HG03064 (cell line): ENCODE measurements around the gene CTSH.
"Not testable (repeated sequence)": the region's sequence is repeated elsewhere in the genome, so short reads cannot be mapped to it uniquely, and the experiment has no call there.

Source experiments
- ATAC-seq: cut with Tn5 transposase; IDR thresholded peaks from one replicate; pipeline ENCODE4 v1.9.1; 2021; ENCODE audit warnings: low read depth; ENCODE audit not compliant: unreplicated experiment

CTSH gene

GRCh38 chr15:78898540-78898939, 46.3 kb downstream of the CTSH start:
- no peak for ATAC-seq

GRCh38 chr15:78895471-78895870, 49.4 kb downstream of the CTSH start:
- ATAC-seq, result no peak

DNA sequence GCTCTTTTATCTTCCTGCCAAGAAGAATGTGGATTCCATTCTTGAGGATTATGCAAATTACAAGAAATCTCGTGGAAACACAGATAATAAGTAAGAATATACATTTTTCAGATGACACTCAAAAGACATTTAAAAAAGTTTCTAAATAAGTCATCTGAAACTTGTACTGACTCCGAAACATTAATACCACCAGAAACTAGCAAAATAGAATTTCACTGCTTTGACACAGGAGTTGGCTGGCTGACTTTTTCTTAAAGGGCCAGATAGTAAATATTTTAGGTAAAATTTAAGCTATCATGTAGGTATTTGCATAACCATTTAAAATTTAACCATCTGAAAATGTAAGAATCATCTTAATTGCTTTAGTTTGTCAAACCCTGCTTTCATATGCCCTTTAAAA, 51.3 kb downstream of the CTSH start:
- ATAC-seq, result no peak

GRCh38 chr15:78889000-78889399, 55.8 kb downstream of the CTSH start:
- ATAC-seq, result no peak

DNA sequence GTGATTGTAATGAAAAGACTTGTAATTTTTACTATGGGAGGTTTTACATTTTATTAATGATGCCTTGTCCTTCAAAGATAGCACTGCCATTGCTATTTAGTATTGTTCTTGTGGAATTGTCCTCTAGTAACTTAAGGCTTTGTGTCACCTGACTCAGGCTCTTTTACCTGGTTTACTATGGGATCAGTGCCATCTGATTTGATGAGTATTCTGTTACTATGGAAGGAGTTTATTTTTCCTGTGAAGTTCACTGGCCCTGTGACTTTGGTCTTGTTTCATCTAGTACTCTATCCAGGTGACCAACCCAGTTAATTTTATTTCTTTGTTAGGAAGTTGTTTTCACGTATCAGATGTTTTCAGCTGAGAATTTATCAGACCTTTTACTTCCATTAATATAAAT, 63.2 kb downstream of the CTSH start:
- no peak for ATAC-seq

DNA sequence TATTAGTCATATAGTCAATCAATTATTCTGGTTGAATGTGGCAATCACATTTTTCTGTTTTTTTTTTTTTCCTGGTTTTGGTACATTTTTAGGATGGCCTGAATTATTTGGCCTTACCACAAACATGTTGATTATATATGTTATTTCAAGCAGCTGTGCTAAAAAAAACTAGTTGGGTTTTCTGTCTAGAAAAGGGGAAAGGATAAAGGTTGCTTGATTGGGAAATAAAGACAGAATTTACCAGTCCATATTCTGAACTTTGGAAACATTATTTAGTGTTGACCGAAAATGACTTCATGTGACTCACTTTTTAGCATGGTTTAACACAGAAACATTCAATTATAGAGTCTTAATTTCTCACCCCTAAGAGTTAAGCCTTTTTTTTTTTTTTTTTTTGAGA, 64.0 kb downstream of the CTSH start:
- no peak for ATAC-seq

- no peak for ATAC-seq
These were observed 64.7 kb downstream of the CTSH start for GRCh38 chr15:78880242-78880533.

DNA sequence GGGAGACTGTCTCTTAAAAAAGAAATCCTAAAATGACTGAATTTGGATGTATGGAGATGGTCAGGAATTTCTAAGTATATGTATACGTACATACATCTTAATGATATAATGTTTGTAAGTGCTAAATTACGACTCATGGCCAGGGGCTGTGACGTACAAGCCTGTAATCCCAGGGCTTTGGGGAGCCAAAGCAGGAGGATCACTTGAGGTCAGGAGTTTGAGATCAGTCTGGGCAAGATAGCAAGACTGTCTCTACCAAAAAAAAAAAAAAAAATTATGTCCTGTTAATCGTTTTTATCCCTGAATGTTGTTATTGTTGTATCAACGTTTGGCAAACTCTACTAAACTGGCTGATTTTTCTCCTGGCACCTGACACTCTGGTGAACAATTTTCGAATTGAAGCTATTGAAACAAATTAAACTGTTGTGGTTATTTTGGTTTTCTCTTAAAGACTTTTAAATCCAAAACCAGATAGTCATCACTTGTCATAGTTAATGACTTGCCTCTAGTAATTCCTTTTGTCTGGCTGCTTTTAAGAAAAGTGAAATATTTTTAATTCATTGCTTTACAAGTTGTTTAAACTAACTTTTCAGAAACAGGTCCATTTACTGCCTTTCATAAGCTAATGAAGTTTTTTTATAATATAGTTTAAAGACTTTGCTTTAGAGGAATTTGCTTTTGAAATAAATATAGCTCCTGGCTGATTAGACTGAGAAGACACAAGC, 65.2 kb downstream of the CTSH start:
- no peak for ATAC-seq

DNA sequence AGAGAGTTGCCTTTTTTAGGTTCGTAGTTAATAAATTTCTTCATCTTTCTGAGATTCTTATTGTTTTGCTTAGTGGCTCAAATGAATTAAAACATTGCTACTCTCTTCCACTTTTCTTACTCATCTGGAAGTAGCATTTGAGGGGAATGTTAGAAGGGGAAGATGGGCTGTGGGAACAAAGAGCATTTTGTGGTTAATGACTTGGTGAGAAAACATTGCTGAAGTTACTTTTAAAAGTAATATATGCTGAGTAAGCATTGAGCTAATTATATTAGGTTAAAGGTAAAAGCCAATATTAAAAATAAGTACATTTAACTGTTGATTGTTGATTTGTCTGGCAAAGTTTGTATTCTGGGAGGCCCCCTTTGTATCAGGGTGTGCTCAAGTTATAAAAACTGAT, 66.5 kb downstream of the CTSH start:
- no peak for ATAC-seq

DNA sequence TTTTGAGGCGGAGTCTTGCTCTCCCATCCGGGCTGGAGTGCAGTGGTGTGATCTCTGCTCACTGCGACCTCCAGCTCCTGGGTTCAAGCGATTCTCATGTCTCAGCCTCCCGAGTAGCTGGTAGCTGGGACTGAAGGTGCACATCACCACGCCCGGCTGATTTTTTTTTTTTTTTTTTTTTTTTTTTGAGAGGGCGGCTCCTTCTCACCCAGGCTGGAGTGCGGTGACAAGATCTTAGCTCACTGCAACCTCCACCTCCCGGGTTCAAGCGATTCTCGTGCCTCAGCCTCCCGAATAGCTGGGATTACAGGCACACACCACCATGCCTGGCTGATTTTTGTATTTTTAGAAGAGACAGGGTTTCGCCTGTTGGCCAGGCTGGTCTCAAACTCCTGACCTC, 67.9 kb downstream of the CTSH start:
- ATAC-seq, result not testable (repeated sequence)

- no peak for ATAC-seq
These were observed 69.5 kb downstream of the CTSH start for GRCh38 chr15:78875107-78875914.

DNA sequence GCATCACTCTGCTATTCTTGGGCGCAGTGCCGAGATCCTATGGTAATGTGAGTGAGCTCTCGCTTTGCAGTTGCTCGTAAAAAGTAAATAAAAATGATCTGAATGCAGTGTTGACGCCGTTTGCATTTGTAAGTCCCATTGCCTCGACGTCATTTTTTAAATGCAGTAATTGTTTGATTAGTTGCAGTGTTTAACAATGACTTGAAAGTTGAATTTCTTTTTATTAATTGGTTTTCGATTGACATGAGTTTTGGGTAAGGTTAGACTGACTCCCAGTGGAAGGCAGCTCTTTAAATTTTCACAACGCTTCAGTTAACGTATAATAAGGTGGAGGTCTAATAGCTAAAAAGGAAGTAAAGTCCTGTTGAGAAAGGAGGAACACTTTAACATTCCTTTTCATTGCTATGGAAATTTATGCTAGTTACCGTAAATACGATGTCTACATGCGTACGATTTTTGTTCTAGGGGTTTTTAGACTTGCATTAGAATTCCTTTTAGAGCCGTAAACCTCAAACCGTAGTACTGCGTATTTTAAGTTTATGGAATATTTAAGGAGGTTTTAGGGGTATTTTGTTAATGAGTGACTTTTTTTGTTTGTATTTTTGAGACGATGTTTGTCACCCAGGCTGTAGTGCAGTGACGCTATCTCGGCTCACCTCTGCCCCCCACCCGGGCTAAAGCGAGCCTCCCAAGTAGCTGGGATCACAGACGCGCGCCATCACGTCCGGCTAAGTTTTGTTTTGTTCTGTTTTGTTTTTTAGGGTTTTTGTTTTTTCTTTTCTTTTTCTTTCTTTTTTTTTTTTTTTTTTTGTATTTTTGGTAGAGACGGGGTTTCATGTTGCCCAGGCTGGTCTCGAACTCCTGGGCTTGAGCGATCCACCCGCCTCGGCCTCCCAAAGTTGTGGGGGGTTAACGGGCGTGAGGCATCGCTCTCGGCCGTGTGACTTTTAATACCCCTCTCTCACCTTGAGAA, 70.8 kb downstream of the CTSH start:
- ATAC-seq, result no peak

- ATAC-seq, result peak; percentile 41
These were observed 71.7 kb downstream of the CTSH start for GRCh38 chr15:78872972-78873792.

GRCh38 chr15:78872155-78872971, 72.5 kb downstream of the CTSH start, which contains the start of gene MORF4L1:
Gene MORF4L1, plus strand, starts transcription at chr15:78872890. Its CDS starts 128 bp downstream, at chr15:78873018.
- ATAC-seq, result peak; percentile 68

DNA sequence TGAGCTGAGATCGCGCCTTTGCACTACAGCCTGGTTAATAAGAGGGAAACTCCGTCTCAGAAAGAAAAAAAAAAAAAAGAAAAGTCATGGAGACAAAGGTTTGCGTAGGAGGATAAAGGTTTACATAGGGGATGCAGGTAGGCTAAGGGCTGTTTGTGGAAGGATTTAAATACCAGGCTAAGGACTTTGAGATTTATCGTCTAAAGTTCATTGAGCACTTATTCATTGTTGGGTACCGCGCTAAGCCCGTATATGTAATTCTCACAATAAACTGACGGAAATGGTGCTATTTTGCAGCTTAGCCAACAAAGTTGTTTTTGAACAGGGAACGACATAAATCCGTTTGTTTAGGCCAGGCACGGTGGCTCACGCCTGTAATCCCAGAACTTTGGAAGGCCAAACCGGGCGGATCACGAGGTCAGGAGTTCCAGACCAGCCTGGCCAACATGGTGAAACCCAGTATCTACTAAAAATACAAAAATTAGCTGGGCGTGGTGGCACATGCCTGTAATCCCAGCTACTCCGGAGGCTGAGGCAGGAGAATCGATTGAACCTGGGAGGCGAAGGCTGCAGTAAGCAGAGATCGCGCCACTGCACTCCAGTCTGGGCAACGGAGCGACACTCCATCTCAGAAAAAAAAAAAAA, 73.2 kb downstream of the CTSH start:
- not testable (repeated sequence) for ATAC-seq
